HG02943 (cell line): ENCODE measurements around the gene ANKRD29.
A peak's percentile ranks its signal among the peaks of the same experiment; 100 is the strongest.
"Not testable (repeated sequence)": the region's sequence is repeated elsewhere in the genome, so short reads cannot be mapped to it uniquely, and the experiment has no call there.

Source experiments
- ATAC-seq: cut with Tn5 transposase; IDR thresholded peaks from one replicate; pipeline ENCODE4 v1.9.1; 2021; ENCODE audit warnings: mild to moderate bottlenecking, low read depth, moderate library complexity; ENCODE audit not compliant: unreplicated experiment

The ANKRD29 gene

GRCh38 chr18:23646282-23646681 is 16.4 kb downstream of the ANKRD29 start:
- no peak for ATAC-seq

- no peak for ATAC-seq
Measured at GRCh38 chr18:23645568-23646175, 17.0 kb downstream of the ANKRD29 start.

- no peak for ATAC-seq
Measured at GRCh38 chr18:23643815-23644490, 18.8 kb downstream of the ANKRD29 start.

- ATAC-seq = no peak
Measured at GRCh38 chr18:23641937-23642666, 20.6 kb downstream of the ANKRD29 start.

- ATAC-seq = no peak
Measured at GRCh38 chr18:23641143-23641720, 21.5 kb downstream of the ANKRD29 start.

GRCh38 chr18:23640052-23640451 is 22.7 kb downstream of the ANKRD29 start:
- no peak for ATAC-seq

GRCh38 chr18:23636433-23636832 is 26.3 kb downstream of the ANKRD29 start:
- ATAC-seq = not testable (repeated sequence)

- ATAC-seq = no peak
Measured at GRCh38 chr18:23636071-23636399, 26.7 kb downstream of the ANKRD29 start.

- no peak for ATAC-seq
Measured at GRCh38 chr18:23635283-23636070, 27.2 kb downstream of the ANKRD29 start.

- ATAC-seq = no peak
Measured at GRCh38 chr18:23634692-23635091, 28.0 kb downstream of the ANKRD29 start.

- ATAC-seq = no peak
Measured at GRCh38 chr18:23632615-23633014, 30.1 kb downstream of the ANKRD29 start.

GRCh38 chr18:23631746-23632145 is 31.0 kb downstream of the ANKRD29 start:
- ATAC-seq = no peak

- no peak for ATAC-seq
Measured at GRCh38 chr18:23631312-23631711, 31.4 kb downstream of the ANKRD29 start.

GRCh38 chr18:23629444-23629946 is 33.2 kb downstream of the ANKRD29 start:
- ATAC-seq = peak; percentile 95

- ATAC-seq = no peak
Measured at GRCh38 chr18:23627970-23628369, 34.7 kb downstream of the ANKRD29 start.

- no peak for ATAC-seq
Measured at GRCh38 chr18:23627321-23627720, 35.4 kb downstream of the ANKRD29 start.

GRCh38 chr18:23626451-23627279 is 36.0 kb downstream of the ANKRD29 start:
- no peak for ATAC-seq

GRCh38 chr18:23623040-23623439 is 39.7 kb downstream of the ANKRD29 start:
- ATAC-seq = no peak

- no peak for ATAC-seq
Measured at GRCh38 chr18:23619388-23619881, 43.3 kb downstream of the ANKRD29 start.
